Activated T-cell treated with anti-CD3 and anti-CD28 coated beads for 48 hours (primary cell): ENCODE results near the gene DDX42.
"Not testable (repeated sequence)": the region's sequence is repeated elsewhere in the genome, so short reads cannot be mapped to it uniquely, and the experiment has no call there.

Source experiments
- DNase-seq: peaks from one replicate; pipeline ENCODE4 v3.0.0-alpha.2; 2020; ENCODE audit warnings: low read depth

DDX42 gene

GRCh38 chr17:63780928-63781327, 7.0 kb downstream of the DDX42 start:
- DNase-seq, result no peak

- no peak for DNase-seq
These were observed 9.6 kb downstream of the DDX42 start for GRCh38 chr17:63783522-63783921.

GRCh38 chr17:63785556-63785955, 11.6 kb downstream of the DDX42 start:
- no peak for DNase-seq

GRCh38 chr17:63786117-63786516, 12.1 kb downstream of the DDX42 start:
- DNase-seq, result no peak

- DNase-seq, result no peak
These were observed 13.2 kb downstream of the DDX42 start for GRCh38 chr17:63786971-63787711.

GRCh38 chr17:63790057-63790456, 16.1 kb downstream of the DDX42 start:
- DNase-seq, result no peak

GRCh38 chr17:63792055-63792729, 18.2 kb downstream of the DDX42 start:
- no peak for DNase-seq

GRCh38 chr17:63796375-63796774, 22.4 kb downstream of the DDX42 start:
- not testable (repeated sequence) for DNase-seq

- DNase-seq, result no peak
These were observed 24.7 kb downstream of the DDX42 start for GRCh38 chr17:63798572-63799106.

GRCh38 chr17:63800783-63801182, 26.8 kb downstream of the DDX42 start:
- DNase-seq, result no peak

GRCh38 chr17:63804328-63804727, 30.4 kb downstream of the DDX42 start:
- no peak for DNase-seq

- DNase-seq, result no peak
These were observed 31.6 kb downstream of the DDX42 start for GRCh38 chr17:63805591-63805990.

- DNase-seq, result no peak
These were observed 36.0 kb downstream of the DDX42 start for GRCh38 chr17:63809970-63810369.

- DNase-seq, result no peak
These were observed 42.2 kb downstream of the DDX42 start for GRCh38 chr17:63816123-63816522.

GRCh38 chr17:63816669-63817068, 42.7 kb downstream of the DDX42 start:
- DNase-seq, result no peak

GRCh38 chr17:63817736-63818385, 43.9 kb downstream of the DDX42 start:
- DNase-seq, result no peak

- no peak for DNase-seq
These were observed 45.2 kb downstream of the DDX42 start for GRCh38 chr17:63819131-63819530.

GRCh38 chr17:63819585-63820537, 45.9 kb downstream of the DDX42 start:
- DNase-seq, result no peak

- no peak for DNase-seq
These were observed 47.1 kb downstream of the DDX42 start for GRCh38 chr17:63820963-63821561.

- no peak for DNase-seq
These were observed 47.8 kb downstream of the DDX42 start for GRCh38 chr17:63821804-63822203.

GRCh38 chr17:63822537-63822936, 48.6 kb downstream of the DDX42 start:
- no peak for DNase-seq
